Measurements from ENCODE around the gene DCLK1.

GRCh38 chr13:36031490-36031889 lies 99.7 kb downstream of the DCLK1 start:
- TF ChIP-seq POLR2A (IDR thresholded peaks at IDR 0.05; ENCODE audit: low read length), result no peak
- no peak for TF ChIP-seq GATA1 (IDR thresholded peaks at IDR 0.05; ENCODE audit: low read depth, low read length)

Measured in erythroblast (primary cell).